ENCODE data around the gene TBC1D13.
"Not testable (repeated sequence)": the region's sequence is repeated elsewhere in the genome, so short reads cannot be mapped to it uniquely, and the experiment has no call there.

Gene TBC1D13

GRCh38 chr9:128786681-128787601 lies at the start of gene TBC1D13:
Gene TBC1D13, plus strand, starts transcription at chr9:128787253. Its CDS starts 101 bp downstream, at chr9:128787354.
- in situ Hi-C loops (cut with HindIII; ENCODE audit: low sequenced_read_pairs), result no loop called here

GRCh38 chr9:128742401-128742800 lies 44.7 kb upstream of the TBC1D13 start:
- in situ Hi-C loops (cut with HindIII; ENCODE audit: low sequenced_read_pairs), result no loop called here

- in situ Hi-C loops (cut with HindIII; ENCODE audit: low sequenced_read_pairs), result no loop called here
Measured at GRCh38 chr9:128743421-128743820, 43.6 kb upstream of the TBC1D13 start.

- in situ Hi-C loops (cut with HindIII; ENCODE audit: low sequenced_read_pairs), result no loop called here
Measured at GRCh38 chr9:128747241-128747640, 39.8 kb upstream of the TBC1D13 start.

GRCh38 chr9:128750926-128751595 lies 36.0 kb upstream of the TBC1D13 start:
- in situ Hi-C loops (cut with HindIII; ENCODE audit: low sequenced_read_pairs), result no loop called here

- in situ Hi-C loops (cut with HindIII; ENCODE audit: low sequenced_read_pairs), result no loop called here
Measured at GRCh38 chr9:128753627-128754026, 33.4 kb upstream of the TBC1D13 start.

GRCh38 chr9:128757602-128758001 lies 29.5 kb upstream of the TBC1D13 start:
- in situ Hi-C loops (cut with HindIII; ENCODE audit: low sequenced_read_pairs), result no loop called here

- in situ Hi-C loops (cut with HindIII; ENCODE audit: low sequenced_read_pairs), result no loop called here
Measured at GRCh38 chr9:128762671-128763449, 24.2 kb upstream of the TBC1D13 start.

- in situ Hi-C loops (cut with HindIII; ENCODE audit: low sequenced_read_pairs), result no loop called here
Measured at GRCh38 chr9:128764361-128764760, 22.7 kb upstream of the TBC1D13 start.

GRCh38 chr9:128765499-128765898 lies 21.6 kb upstream of the TBC1D13 start:
- in situ Hi-C loops (cut with HindIII; ENCODE audit: low sequenced_read_pairs), result no loop called here

- in situ Hi-C loops (cut with HindIII; ENCODE audit: low sequenced_read_pairs), result no loop called here
Measured at GRCh38 chr9:128768606-128769005, 18.4 kb upstream of the TBC1D13 start.

GRCh38 chr9:128770286-128771030 lies 16.6 kb upstream of the TBC1D13 start:
- in situ Hi-C loops (cut with HindIII; ENCODE audit: low sequenced_read_pairs), result no loop called here

- in situ Hi-C loops (cut with HindIII; ENCODE audit: low sequenced_read_pairs), result no loop called here
Measured at GRCh38 chr9:128771094-128771721, 15.8 kb upstream of the TBC1D13 start.

GRCh38 chr9:128771745-128772519 lies 15.1 kb upstream of the TBC1D13 start, which contains the start of gene ZER1:
Gene ZER1, minus strand, starts transcription at chr9:128771927. Its CDS starts 16,362 bp downstream, at chr9:128755565.
- in situ Hi-C loops (cut with HindIII; ENCODE audit: low sequenced_read_pairs), result no loop called here

- in situ Hi-C loops (cut with HindIII; ENCODE audit: low sequenced_read_pairs), result no loop called here
Measured at GRCh38 chr9:128773049-128773448, 14.0 kb upstream of the TBC1D13 start.

GRCh38 chr9:128774804-128775203 lies 12.2 kb upstream of the TBC1D13 start:
- in situ Hi-C loops (cut with HindIII; ENCODE audit: low sequenced_read_pairs), result no loop called here

GRCh38 chr9:128780093-128780492 lies 7.0 kb upstream of the TBC1D13 start:
- in situ Hi-C loops (cut with HindIII; ENCODE audit: low sequenced_read_pairs), result not testable (repeated sequence)

GRCh38 chr9:128781187-128782070 lies 5.6 kb upstream of the TBC1D13 start:
- in situ Hi-C loops (cut with HindIII; ENCODE audit: low sequenced_read_pairs), result no loop called here

Data from endothelial cell of hepatic sinusoid (primary cell).